GM19397 (cell line): ENCODE data around the gene SH3TC2.

ENCODE experiments used
- ATAC-seq: cut with Tn5 transposase; IDR thresholded peaks from one replicate; pipeline ENCODE4 v1.9.1; 2021; ENCODE audit warnings: mild to moderate bottlenecking, moderate library complexity; ENCODE audit not compliant: unreplicated experiment

Gene SH3TC2

GRCh38 chr5:148974642-148975327 is 88.1 kb downstream of the SH3TC2 start:
- ATAC-seq = no peak

- ATAC-seq = no peak
Measured at GRCh38 chr5:148973455-148973854, 89.4 kb downstream of the SH3TC2 start.

GRCh38 chr5:148972974-148973374 is 89.9 kb downstream of the SH3TC2 start:
- ATAC-seq = no peak

GRCh38 chr5:148972396-148972795 is 90.5 kb downstream of the SH3TC2 start:
- ATAC-seq = no peak

GRCh38 chr5:148970876-148971275 is 92.0 kb downstream of the SH3TC2 start:
- no peak for ATAC-seq

- no peak for ATAC-seq
Measured at GRCh38 chr5:148970228-148970627, 92.6 kb downstream of the SH3TC2 start.

GRCh38 chr5:148969291-148969690 is 93.6 kb downstream of the SH3TC2 start:
- no peak for ATAC-seq

GRCh38 chr5:148968311-148968710 is 94.6 kb downstream of the SH3TC2 start:
- ATAC-seq = no peak

GRCh38 chr5:148967783-148968182 is 95.1 kb downstream of the SH3TC2 start:
- no peak for ATAC-seq

- no peak for ATAC-seq
Measured at GRCh38 chr5:148966938-148967337, 95.9 kb downstream of the SH3TC2 start.

- no peak for ATAC-seq
Measured at GRCh38 chr5:148966348-148966747, 96.5 kb downstream of the SH3TC2 start.

- no peak for ATAC-seq
Measured at GRCh38 chr5:148965511-148966265, 97.2 kb downstream of the SH3TC2 start.

GRCh38 chr5:148963664-148964063 is 99.2 kb downstream of the SH3TC2 start:
- no peak for ATAC-seq

- ATAC-seq = no peak
Measured at GRCh38 chr5:148962761-148963324, 100.0 kb downstream of the SH3TC2 start.

GRCh38 chr5:148962200-148962550 is 100.7 kb downstream of the SH3TC2 start:
- ATAC-seq = no peak

- ATAC-seq = no peak
Measured at GRCh38 chr5:148961261-148962199, 101.3 kb downstream of the SH3TC2 start.

- ATAC-seq = no peak
Measured at GRCh38 chr5:148960070-148960769, 102.6 kb downstream of the SH3TC2 start.

GRCh38 chr5:148957591-148958202 is 105.2 kb downstream of the SH3TC2 start:
- ATAC-seq = no peak

GRCh38 chr5:148956477-148957385 is 106.1 kb downstream of the SH3TC2 start:
- no peak for ATAC-seq
